ENCODE measurements around the gene CARMIL3. TPM values are rescaled to one million over a fixed set of nuclear protein-coding genes. Genes with fewer than 3 reads are reported as not detected.

CARMIL3 gene
- total and polyA plus RNA-seq, 2 of the 8 experiments (the other 6 are each of a cell fraction or from before 2014, with no cell fraction given), result 6.0 to 9.0 TPM

DNA sequence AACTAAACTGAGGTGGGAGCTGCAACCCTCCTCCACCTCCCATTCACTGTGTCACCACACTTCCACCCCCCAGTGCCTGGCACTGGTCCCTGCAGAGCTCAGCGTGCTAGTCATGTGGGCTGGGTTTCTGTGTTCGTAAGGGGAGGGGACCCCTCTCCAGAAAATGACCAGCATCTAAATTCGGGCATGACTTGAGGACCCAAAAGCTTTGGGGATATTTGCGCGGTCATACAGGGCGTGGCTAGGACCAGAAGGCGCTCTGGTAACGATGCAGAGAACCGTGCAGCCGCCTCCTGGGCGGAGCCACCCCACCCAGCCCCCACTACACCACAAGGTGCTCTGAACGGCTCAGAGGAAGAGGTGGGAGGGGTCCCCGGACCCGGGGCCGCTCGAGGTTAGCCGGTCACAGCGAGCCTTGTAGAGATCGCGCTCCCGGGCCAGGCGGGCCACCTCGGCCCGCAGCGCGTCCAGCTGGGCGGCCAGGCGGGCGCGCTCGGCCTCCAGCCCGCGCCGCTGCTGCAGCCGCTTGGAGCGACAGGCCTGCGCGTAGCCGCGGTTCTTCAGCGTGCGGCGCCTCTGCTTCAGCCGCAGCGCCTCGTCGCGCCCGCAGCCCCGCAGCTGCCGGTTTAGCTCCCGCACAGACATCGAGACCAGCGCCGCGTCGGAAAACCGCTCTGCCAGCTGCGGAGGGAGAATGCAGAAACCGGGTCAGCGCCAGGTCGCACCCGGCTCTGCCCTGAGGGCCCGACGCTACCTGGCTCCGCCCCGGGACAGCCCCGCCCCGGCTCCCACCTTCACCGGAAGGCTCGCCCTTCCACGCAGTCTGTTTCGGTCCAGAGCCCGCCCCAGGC lies 29.3 kb downstream of the CARMIL3 start (continued):
- TF ChIP-seq EZH2 (IDR thresholded peaks at IDR 0.05; ENCODE audit: low read depth, low read length, severe bottlenecking), result peak; percentile 43
- peak; percentile 79; the same call in 1 of the 2 replicates for TF ChIP-seq RBBP5 (IDR thresholded peaks at IDR 0.05; ENCODE audit: borderline replicate concordance, low read depth, low read length)
- TF ChIP-seq, protein P1, sequence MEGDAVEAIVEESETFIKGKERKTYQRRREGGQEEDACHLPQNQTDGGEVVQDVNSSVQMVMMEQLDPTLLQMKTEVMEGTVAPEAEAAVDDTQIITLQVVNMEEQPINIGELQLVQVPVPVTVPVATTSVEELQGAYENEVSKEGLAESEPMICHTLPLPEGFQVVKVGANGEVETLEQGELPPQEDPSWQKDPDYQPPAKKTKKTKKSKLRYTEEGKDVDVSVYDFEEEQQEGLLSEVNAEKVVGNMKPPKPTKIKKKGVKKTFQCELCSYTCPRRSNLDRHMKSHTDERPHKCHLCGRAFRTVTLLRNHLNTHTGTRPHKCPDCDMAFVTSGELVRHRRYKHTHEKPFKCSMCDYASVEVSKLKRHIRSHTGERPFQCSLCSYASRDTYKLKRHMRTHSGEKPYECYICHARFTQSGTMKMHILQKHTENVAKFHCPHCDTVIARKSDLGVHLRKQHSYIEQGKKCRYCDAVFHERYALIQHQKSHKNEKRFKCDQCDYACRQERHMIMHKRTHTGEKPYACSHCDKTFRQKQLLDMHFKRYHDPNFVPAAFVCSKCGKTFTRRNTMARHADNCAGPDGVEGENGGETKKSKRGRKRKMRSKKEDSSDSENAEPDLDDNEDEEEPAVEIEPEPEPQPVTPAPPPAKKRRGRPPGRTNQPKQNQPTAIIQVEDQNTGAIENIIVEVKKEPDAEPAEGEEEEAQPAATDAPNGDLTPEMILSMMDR (IDR thresholded peaks at IDR 0.05; ENCODE audit: control extremely low read depth in 1 of 3, insufficient read depth in 1 of 3, low read depth in 1 of 3, low read length in 3 of 3), result no peak
- TF ChIP-seq RNF2 (IDR thresholded peaks at IDR 0.05; ENCODE audit: borderline replicate concordance, low read depth, low read length, missing control alignments, poor library complexity, severe bottlenecking), result no peak
- TF ChIP-seq HDAC2 (IDR thresholded peaks at IDR 0.05; ENCODE audit: borderline replicate concordance in 1 of 2, low read depth in 2 of 2, low read length in 2 of 2), result 0 out of 4 replicates have a peak, but pooled peaks of 1 of the 2 experiments have one; percentile 49
- TF ChIP-seq PHF8 (conservative IDR thresholded peaks at IDR 0.05; ENCODE audit: low read depth, low read length), result no peak
- TF ChIP-seq HDAC6 (IDR thresholded peaks at IDR 0.05; ENCODE audit: low read depth, low read length), result no peak
- 0 out of 2 replicates have a peak, but pooled peaks have one; percentile 48 for TF ChIP-seq SP1 (IDR thresholded peaks at IDR 0.05; ENCODE audit: low read depth, low read length)
- TF ChIP-seq TAF7 (optimal IDR thresholded peaks at IDR 0.05; ENCODE audit: borderline replicate concordance, low read depth, low read length), result peak; percentile 13
- 0 out of 4 replicates have a peak, but pooled peaks of 1 of the 2 experiments have one; percentile 34 for TF ChIP-seq SIN3A (conservative IDR thresholded peaks at IDR 0.05 in 1 of 2, IDR thresholded peaks at IDR 0.05 in 1 of 2; ENCODE audit: low read depth in 1 of 2, low read length in 2 of 2)
- TF ChIP-seq NRF1 (IDR thresholded peaks at IDR 0.05; ENCODE audit: low read depth, low read length), result no peak
- TF ChIP-seq POLR2A (IDR thresholded peaks at IDR 0.05; ENCODE audit: control extremely low read depth in 1 of 2, low read depth in 2 of 2, low read length in 2 of 2), result peak in 1 of 2 experiments; percentile 50; a peak in 1 of 3 replicates
- TF ChIP-seq ASH2L (IDR thresholded peaks at IDR 0.05; ENCODE audit: low read length), result no peak

Data from H1 (cell line).